ENCODE measurements around the gene LRRC8A. TPM values are rescaled to one million over a fixed set of nuclear protein-coding genes. Genes with fewer than 3 reads are reported as not detected.
A peak's percentile ranks its signal among the peaks of the same experiment; 100 is the strongest.
"Not testable (repeated sequence)": the region's sequence is repeated elsewhere in the genome, so short reads cannot be mapped to it uniquely, and the experiment has no call there.

The LRRC8A gene
- total RNA-seq, 2 experiments from 2014 or later = 37.1 to 38.1 TPM

DNA sequence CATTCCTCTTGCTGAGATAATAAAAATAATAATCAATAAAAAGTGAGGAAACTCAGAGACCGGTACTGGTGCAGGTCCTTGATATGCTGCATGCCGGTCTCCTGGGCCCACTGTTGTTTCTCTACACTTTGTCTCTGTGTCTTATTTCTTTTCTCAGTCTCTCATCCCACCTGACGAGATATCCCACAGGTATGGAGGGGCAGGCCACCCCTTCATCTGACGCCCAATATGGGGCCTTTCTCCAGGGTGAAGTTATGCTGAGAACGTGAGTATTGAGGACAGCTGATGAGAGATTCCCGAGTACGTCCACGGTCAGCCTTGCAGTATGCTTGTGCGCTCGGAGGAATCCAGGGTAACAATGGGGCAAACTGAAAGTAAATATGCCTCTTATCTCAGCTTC is 30.9 kb upstream of the LRRC8A start:
- POLR2A ChIA-PET, DNase-seq, H3K4me3 Mint-ChIP-seq, H3K27ac Mint-ChIP-seq, H3K27me3 Mint-ChIP-seq, H3K4me1 Mint-ChIP-seq: not testable (repeated sequence)
- Mint-ChIP-seq H3K9me3 (peaks cover 12% of the 10 kb centered on the region), H3K36me3 (ENCODE audit: low read depth) (peaks cover 19% of the 10 kb centered on the region)
- CTCF ChIA-PET = interaction anchor here (1.7 to 1.9 kb wide), 2 partner anchors 11 to 77 kb away, joined by 9 to 16 read pairs; no protein-coding TSS in a partner anchor

DNA sequence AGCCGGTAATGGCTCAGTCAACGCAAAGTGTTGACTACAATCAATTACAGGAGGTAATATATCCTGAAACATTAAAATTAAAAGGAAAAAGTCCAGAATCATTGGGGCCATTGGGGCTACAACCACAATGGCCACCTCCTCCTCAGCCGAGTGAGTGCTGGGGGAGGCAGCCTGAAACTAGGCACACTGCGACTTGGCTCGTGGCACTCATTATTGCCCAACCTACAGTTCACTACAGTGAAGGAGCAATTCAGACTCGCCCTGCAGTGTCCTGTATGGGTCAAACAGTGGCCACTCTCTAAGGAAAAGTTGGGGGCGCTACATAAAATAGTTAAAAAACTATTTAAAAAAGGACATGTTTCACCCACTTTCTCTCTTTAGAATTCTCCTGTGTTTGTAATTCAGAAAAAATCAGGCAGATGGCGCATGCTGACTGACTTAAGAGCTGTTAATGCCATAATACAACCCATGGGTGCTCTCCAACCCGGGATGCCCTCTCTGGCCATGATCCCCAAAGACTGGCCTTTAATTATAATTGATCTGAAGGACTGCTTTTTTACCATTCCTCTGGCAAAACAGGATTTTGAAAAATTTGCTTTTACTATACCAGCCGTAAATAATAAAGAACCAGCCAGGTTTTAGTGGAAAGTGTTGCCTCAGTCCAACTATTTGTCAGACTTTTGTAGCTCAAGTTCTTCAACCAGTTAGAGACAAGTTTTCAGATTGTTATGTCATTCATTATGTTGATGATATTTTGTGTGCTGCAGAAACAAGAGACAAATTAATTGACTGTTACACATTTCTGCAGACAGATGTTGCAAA is 29.9 kb upstream of the LRRC8A start:
- peak; percentile 21 for DNase-seq
- H3K9me3 Mint-ChIP-seq = peaks cover 12% of the 10 kb centered on the region
- H3K27ac Mint-ChIP-seq, H3K27me3 Mint-ChIP-seq, H3K4me3 Mint-ChIP-seq, H3K4me1 Mint-ChIP-seq: not testable (repeated sequence)
- ChIA-PET CTCF (interaction anchor here (0.8 to 1.9 kb wide), 8 partner anchors 10 to 112 kb away, joined by 3 to 16 read pairs (median 4); partner anchors contain the start of gene ENDOG), POLR2A (interaction anchor here (1.1 kb wide), 1 partner anchor 22 kb away, joined by 4 read pairs; the partner anchor contains the start of gene SPOUT1)
- peaks cover 19% of the 10 kb centered on the region for H3K36me3 Mint-ChIP-seq (ENCODE audit: low read depth)

DNA sequence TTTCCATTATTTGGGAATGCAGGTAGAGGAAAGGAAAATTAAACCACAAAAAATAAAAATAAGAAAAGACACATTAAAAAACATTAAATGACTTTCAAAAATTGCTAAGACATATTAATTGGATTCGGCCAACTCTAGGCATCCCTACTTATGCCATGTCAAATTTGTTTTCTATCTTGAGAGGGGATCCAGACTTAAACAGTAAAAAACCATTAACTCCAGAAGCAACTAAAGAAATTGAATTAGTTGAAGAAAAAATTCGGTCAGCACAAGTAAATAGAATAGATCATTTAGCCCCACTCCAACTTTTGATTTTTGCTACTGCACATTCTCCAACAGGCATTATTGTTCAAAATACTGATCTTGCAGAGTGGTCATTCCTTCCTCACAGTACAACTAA is 29.3 kb upstream of the LRRC8A start:
- peaks cover 18% of the 10 kb centered on the region for H3K36me3 Mint-ChIP-seq (ENCODE audit: low read depth)
- not testable (repeated sequence) for H3K4me3 Mint-ChIP-seq, H3K4me1 Mint-ChIP-seq, H3K27me3 Mint-ChIP-seq, H3K27ac Mint-ChIP-seq, DNase-seq
- POLR2A ChIA-PET = interaction anchor here (1.1 kb wide), 1 partner anchor 23 kb away, joined by 4 read pairs; the partner anchor contains the start of gene SPOUT1
- CTCF ChIA-PET = interaction anchor here (0.8 to 1.9 kb wide), 8 partner anchors 9 to 111 kb away, joined by 3 to 16 read pairs (median 4); partner anchors contain the start of gene ENDOG
- H3K9me3 Mint-ChIP-seq = peaks cover 11% of the 10 kb centered on the region

DNA sequence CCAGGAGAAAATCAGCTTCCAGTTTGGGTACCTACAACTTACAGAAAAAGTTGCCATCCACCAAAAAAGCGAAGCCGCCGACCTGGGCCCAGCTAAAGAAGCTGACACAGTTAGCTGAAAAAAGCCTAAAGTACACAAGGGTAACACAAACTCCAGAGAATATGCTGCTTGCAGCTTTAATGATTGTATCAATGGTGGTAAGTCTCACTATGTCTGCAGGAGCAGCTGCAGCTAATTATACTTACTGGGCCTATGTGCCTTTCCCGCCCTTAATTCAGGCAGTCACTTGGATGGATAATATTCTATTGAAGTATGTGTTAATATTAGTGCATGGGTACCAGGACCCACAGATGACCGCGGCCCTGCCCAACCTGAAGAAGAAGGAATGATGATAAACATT is 27.5 kb upstream of the LRRC8A start:
- H3K4me1 Mint-ChIP-seq, POLR2A ChIA-PET, H3K27ac Mint-ChIP-seq, H3K9me3 Mint-ChIP-seq, H3K27me3 Mint-ChIP-seq, H3K4me3 Mint-ChIP-seq, DNase-seq: not testable (repeated sequence)
- CTCF ChIA-PET = interaction anchor here (1.3 to 2.4 kb wide), 3 partner anchors 36 to 74 kb away, joined by 4 to 6 read pairs (median 5); partner anchors contain the start of gene ENDOG
- peaks cover 17% of the 10 kb centered on the region for H3K36me3 Mint-ChIP-seq (ENCODE audit: low read depth)

DNA sequence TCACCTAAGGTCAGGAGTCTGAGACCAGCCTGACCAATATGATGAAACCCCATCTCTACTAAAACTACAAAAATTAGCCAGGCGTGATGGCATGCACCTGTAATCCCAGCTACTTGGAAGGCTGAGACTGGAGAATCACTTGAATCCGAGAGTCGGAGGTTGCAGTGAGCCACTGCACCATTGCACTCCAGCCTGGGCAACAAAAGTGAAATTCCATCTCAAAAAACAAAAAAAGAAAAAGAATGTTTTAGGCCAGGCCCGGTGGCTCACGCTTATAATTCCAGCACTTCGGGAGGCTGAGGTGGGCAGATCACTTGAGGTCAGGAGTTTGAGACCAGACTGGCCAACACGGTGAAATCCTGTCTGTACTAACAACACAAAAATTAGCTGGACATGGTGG is 23.5 kb upstream of the LRRC8A start:
- POLR2A ChIA-PET, H3K9me3 Mint-ChIP-seq: not testable (repeated sequence)

DNA sequence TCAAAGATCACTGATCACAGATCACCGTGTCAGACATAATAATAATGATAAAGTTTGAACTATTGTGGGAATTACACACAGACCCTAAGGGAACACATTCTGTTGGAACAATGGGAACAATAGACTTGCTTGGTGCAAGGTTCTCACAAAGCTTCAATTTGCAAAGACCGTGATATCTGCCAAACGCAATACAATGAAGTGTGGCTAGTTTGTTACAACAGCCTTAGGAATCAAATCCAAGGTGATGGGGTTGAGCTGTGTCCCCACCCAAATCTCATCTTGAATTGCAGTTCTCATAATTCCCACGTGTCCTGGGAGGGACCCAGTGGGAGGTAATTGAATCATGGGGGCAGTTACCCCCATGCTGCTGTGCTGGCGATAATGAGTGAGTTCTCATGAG is 21.0 kb upstream of the LRRC8A start:
- no peaks in the 10 kb centered on the region for H3K36me3 Mint-ChIP-seq (ENCODE audit: low read depth)
- H3K4me1 Mint-ChIP-seq = peaks cover 13% of the 10 kb centered on the region
- ChIA-PET POLR2A (interaction anchor here (1.7 kb wide), 1 partner anchor 20 kb away, joined by 3 read pairs; the partner anchor contains the start of gene KYAT1), CTCF (interaction anchor here (0.6 to 8.2 kb wide), 10 partner anchors 9 to 1908 kb away, joined by 3 to 123 read pairs (median 4); partner anchors contain the start of genes KYAT1 and LRRC8A)
- H3K9me3 Mint-ChIP-seq = no peaks in the 10 kb centered on the region
- H3K4me3 Mint-ChIP-seq = no peak overlapping the region
- H3K27ac Mint-ChIP-seq = no peak overlapping the region
- no peaks in the 10 kb centered on the region for H3K27me3 Mint-ChIP-seq
- DNase-seq = no peak

More for the DNA sequence above, 23.5 kb upstream of the LRRC8A start:
- not testable (repeated sequence) for H3K27me3 Mint-ChIP-seq; H3K36me3 Mint-ChIP-seq (ENCODE audit: low read depth); H3K4me3 Mint-ChIP-seq; DNase-seq; H3K27ac Mint-ChIP-seq; H3K4me1 Mint-ChIP-seq
- CTCF ChIA-PET = interaction anchor here (1.1 to 1.8 kb wide), 2 partner anchors 41 to 69 kb away, joined by 3 to 10 read pairs; no protein-coding TSS in a partner anchor

DNA sequence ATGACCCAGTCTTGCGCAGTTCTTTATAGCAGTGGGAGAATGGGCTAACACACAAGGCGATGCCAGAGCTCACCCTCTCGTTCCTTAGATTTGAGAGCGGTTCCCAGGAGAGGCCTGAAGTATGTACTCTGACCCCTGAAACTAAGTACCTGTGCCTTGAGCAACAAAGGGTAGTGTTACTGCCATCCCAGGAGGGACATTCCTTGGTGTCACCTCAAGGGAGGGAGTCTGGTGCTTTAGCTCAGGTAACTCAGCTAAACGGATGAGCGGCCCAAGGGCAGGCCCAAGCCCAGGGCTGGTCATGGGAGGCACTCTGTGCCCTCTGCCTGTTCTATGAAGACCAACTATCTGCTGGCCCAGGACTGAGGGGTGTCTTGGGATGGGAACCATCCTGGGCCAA is 20.4 kb upstream of the LRRC8A start:
- no peak for DNase-seq
- ChIA-PET POLR2A (interaction anchor here (1.7 kb wide), 1 partner anchor 20 kb away, joined by 3 read pairs; the partner anchor contains the start of gene KYAT1), CTCF (interaction anchor here (0.8 to 8.2 kb wide), 11 partner anchors 10 to 82 kb away, joined by 3 to 123 read pairs (median 6); partner anchors contain the start of genes ENDOG, KYAT1 and LRRC8A)
- H3K36me3 Mint-ChIP-seq (ENCODE audit: low read depth) = no peaks in the 10 kb centered on the region
- H3K27ac Mint-ChIP-seq = no peak overlapping the region
- H3K27me3 Mint-ChIP-seq = no peaks in the 10 kb centered on the region
- H3K4me1 Mint-ChIP-seq = peaks cover 13% of the 10 kb centered on the region
- H3K9me3 Mint-ChIP-seq = no peaks in the 10 kb centered on the region
- no peak overlapping the region for H3K4me3 Mint-ChIP-seq

DNA sequence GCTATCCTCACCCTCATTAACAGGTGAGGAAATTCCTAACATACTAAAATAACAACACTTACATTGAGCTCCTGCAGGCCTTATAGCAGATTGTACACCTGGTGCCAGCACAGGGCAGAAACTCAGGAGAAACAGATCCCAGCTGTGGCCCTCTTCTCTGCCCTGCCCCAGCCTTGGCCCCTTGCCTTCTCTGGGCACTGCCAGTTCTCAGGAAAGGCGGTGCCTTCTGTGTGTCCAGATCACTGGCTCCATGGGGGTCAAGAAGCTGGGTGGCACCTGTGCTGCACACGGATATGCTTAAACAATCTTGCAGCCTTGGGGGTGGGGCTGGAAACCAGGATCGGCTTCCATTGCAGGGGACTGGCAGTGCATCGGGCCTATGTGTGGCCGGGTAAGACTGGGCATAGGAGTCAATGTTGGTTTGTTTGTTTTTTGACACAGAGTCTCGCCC is 19.5 kb upstream of the LRRC8A start:
- Mint-ChIP-seq H3K4me3 (no peak overlapping the region), H3K27ac (no peak overlapping the region), H3K9me3 (no peaks in the 10 kb centered on the region), H3K27me3 (no peaks in the 10 kb centered on the region), H3K36me3 (ENCODE audit: low read depth) (no peaks in the 10 kb centered on the region), H3K4me1 (peaks cover 13% of the 10 kb centered on the region)
- no peak for DNase-seq
- CTCF ChIA-PET = interaction anchor here (0.9 to 8.2 kb wide), 9 partner anchors 11 to 72 kb away, joined by 3 to 123 read pairs (median 7); partner anchors contain the start of genes ENDOG, KYAT1 and LRRC8A
- POLR2A ChIA-PET = interaction anchor here (1.7 kb wide), 1 partner anchor 19 kb away, joined by 3 read pairs; the partner anchor contains the start of gene KYAT1

DNA sequence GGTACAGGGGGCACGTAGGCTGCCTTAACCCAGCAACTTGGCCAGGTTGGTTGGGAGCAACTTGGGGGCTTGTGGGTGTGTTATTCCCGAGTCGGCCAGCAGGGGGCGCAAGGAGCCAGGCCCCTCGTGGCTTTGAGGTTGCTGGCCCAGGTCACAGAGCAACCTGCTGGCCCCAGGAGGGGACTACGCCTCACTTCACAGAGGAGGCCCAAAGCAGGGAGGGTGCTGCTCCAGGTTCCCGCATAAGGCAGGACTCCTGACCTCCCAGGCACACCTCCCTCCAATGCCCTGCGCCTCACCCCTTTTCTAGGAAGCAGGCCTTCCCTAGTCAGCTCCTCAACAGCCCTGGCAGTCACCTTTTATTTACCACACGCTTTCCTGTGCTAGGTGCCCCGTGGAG is 18.3 kb upstream of the LRRC8A start:
- Mint-ChIP-seq H3K9me3 (no peaks in the 10 kb centered on the region), H3K27ac (no peak overlapping the region), H3K4me1 (peaks cover 13% of the 10 kb centered on the region), H3K27me3 (no peaks in the 10 kb centered on the region), H3K36me3 (ENCODE audit: low read depth) (no peaks in the 10 kb centered on the region), H3K4me3 (no peak overlapping the region)
- ChIA-PET CTCF (interaction anchor here (1.1 to 8.2 kb wide), 10 partner anchors 11 to 101 kb away, joined by 3 to 123 read pairs (median 5); partner anchors contain the start of genes KYAT1 and LRRC8A), POLR2A (no interaction called here)
- peak; percentile 88 for DNase-seq

DNA sequence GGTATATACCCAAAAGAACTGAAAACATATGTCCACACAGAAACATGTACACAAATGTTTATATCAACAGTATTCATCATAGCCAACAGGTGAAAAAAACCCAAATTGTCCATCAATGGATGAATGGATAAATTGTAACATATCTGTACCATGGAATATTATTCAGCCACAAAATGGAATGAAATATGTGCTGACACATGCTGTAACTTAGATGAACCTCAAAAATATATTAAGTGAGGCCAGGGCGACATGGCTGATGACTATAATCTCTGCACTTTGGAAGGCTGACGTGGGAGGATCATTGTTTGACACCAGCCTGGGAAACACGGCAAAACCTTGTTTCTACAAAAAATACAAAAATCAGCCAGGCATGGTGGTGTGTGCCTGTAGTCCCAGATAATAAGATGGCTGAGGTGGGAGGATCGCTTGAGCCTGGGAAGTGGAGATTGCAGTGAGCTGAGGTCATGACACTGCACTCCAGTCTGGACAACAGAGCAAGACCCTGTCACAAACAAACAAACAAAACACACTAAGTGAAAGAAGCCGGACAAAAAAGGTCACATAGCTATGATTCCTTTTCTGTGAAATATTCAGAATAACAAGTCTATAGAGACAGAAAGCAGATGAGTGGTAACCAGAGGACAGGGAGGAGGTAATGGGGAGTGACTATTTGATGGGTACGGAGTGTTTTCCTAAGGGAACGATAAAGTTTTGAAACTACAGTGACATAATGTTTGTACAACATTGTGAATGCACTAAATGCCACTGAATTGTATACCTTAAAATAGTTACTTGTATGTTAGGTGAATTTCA is 11.6 kb upstream of the LRRC8A start:
- Mint-ChIP-seq H3K27me3 (no peaks in the 10 kb centered on the region), H3K4me1 (peaks cover 7% of the 10 kb centered on the region), H3K4me3 (no peak overlapping the region), H3K9me3 (no peaks in the 10 kb centered on the region), H3K27ac (no peak overlapping the region), H3K36me3 (ENCODE audit: low read depth) (no peaks in the 10 kb centered on the region)
- DNase-seq = no peak
- ChIA-PET CTCF (interaction anchor here (0.6 to 1.8 kb wide), 2 partner anchors 11 to 58 kb away, joined by 4 to 5 read pairs; no protein-coding TSS in a partner anchor), POLR2A (no interaction called here)

DNA sequence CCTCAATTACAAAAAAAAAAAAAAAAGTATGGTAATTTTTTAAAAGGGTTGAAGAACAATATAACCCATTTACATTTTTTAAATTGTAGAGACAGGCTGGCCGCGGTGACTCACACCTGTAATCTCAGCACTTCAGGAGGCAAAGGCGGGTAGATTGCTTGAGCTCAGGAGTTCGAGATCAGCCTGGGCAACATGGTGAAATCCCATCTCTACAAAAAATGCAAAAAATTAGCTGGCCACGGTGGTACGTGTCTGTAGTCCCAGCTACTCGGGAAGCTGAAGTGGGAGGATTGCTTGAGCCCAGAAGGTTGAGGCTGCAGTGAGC is 11.0 kb upstream of the LRRC8A start:
- H3K36me3 Mint-ChIP-seq (ENCODE audit: low read depth); POLR2A ChIA-PET; H3K4me3 Mint-ChIP-seq; H3K27me3 Mint-ChIP-seq; H3K9me3 Mint-ChIP-seq; H3K27ac Mint-ChIP-seq; DNase-seq; H3K4me1 Mint-ChIP-seq: not testable (repeated sequence)
- CTCF ChIA-PET = interaction anchor here (0.6 to 1.8 kb wide), 2 partner anchors 11 to 58 kb away, joined by 4 to 5 read pairs; no protein-coding TSS in a partner anchor

DNA sequence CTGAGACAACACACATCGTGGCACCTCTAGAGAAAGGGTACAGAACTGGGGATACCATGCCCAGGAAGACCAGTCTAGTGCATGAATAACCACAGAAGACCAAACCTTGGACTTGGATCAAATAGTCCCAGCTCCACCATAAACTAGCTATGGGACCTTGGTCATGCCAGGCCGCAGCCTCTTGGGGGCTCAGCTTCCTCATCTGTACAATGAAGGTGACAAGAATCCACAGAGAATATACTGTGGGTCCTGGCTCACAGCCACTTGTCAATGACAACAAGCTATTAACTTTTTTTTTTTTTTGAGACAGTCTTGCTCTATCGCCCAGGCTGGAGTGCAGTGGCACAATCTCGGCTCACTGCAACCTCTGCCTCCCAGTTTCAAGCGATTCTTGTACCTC is 4.1 kb upstream of the LRRC8A start:
- no peak overlapping the region for H3K27ac Mint-ChIP-seq

More for the DNA sequence above, 4.1 kb upstream of the LRRC8A start:
- Mint-ChIP-seq H3K36me3 (ENCODE audit: low read depth) (peaks cover 10% of the 10 kb centered on the region), H3K4me1 (peaks cover 31% of the 10 kb centered on the region), H3K27me3 (no peaks in the 10 kb centered on the region), H3K4me3 (no peak overlapping the region), H3K9me3 (no peaks in the 10 kb centered on the region)
- ChIA-PET POLR2A (interaction anchor here (1.3 to 1.6 kb wide), 2 partner anchors 24 to 154 kb away, joined by 3 to 4 read pairs; partner anchors contain the start of gene ZDHHC12), CTCF (interaction anchor here (0.6 to 3.7 kb wide), 6 partner anchors 14 to 347 kb away, joined by 3 to 26 read pairs (median 4); partner anchors contain the start of gene SPOUT1)
- no peak for DNase-seq
